PFSK-1 (cell line): Measurements from ENCODE around the gene REPS2.

Experiments
- FOXP2 ChIP-seq: optimal IDR thresholded peaks from 2 replicates; pipeline ENCODE3; 2011; ENCODE audit warnings: borderline replicate concordance, control low read depth, inconsistent platforms; ENCODE audit not compliant: insufficient read depth; ENCODE audit errors: extremely low read length, extremely low read depth
- POLR2AphosphoS5 ChIP-seq: IDR thresholded peaks from 2 replicates; pipeline ENCODE4 v1.6.1; 2012; ENCODE audit warnings: low read depth, mild to moderate bottlenecking, control low read depth, low read length, moderate library complexity
- SIN3A ChIP-seq: IDR thresholded peaks from 2 replicates; pipeline ENCODE4 v1.6.1; 2012; ENCODE audit warnings: mild to moderate bottlenecking, low read length, moderate library complexity, borderline replicate concordance; ENCODE audit not compliant: insufficient read depth
- TAF1 ChIP-seq: IDR thresholded peaks from 2 replicates; pipeline ENCODE4 v1.6.1; 2012; ENCODE audit warnings: low read length, control low read depth, borderline replicate concordance; ENCODE audit not compliant: insufficient read depth
- TF ChIP-seq, protein P1 (sequence below), 2 experiments: IDR thresholded peaks; 2 replicates each; pipeline versions ENCODE4 v1.6.1 to v1.8.0; 2011 to 2012; ENCODE audit warnings: low read depth in 2 of 2, low read length in 2 of 2, control low read depth in 1 of 2, inconsistent platforms in 1 of 2, mild to moderate bottlenecking in 1 of 2, moderate library complexity in 1 of 2; ENCODE audit not compliant: insufficient read depth in 1 of 2

The REPS2 gene

DNA sequence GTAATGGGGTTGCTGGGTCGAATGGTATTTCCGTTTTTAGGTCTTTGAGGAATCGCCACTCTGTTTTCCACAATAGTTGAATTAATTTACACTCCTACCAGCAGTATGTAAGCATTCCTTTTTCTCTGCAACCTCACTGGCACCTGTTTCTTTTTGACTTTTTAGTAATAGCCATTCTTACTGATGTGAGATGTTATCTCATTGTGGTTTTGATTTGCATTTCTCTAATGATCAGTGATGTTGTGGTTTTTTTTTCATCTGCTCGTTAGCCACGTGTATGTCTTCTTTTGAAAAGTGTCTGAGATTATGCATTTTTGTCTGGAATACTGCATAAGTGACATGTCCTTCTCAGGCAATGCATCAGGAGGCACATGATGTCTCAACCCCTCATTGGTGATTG lies 28.8 kb downstream of the REPS2 start:
- TF ChIP-seq SIN3A = no peak
- TF ChIP-seq FOXP2 = no peak
- TF ChIP-seq, protein P1, sequence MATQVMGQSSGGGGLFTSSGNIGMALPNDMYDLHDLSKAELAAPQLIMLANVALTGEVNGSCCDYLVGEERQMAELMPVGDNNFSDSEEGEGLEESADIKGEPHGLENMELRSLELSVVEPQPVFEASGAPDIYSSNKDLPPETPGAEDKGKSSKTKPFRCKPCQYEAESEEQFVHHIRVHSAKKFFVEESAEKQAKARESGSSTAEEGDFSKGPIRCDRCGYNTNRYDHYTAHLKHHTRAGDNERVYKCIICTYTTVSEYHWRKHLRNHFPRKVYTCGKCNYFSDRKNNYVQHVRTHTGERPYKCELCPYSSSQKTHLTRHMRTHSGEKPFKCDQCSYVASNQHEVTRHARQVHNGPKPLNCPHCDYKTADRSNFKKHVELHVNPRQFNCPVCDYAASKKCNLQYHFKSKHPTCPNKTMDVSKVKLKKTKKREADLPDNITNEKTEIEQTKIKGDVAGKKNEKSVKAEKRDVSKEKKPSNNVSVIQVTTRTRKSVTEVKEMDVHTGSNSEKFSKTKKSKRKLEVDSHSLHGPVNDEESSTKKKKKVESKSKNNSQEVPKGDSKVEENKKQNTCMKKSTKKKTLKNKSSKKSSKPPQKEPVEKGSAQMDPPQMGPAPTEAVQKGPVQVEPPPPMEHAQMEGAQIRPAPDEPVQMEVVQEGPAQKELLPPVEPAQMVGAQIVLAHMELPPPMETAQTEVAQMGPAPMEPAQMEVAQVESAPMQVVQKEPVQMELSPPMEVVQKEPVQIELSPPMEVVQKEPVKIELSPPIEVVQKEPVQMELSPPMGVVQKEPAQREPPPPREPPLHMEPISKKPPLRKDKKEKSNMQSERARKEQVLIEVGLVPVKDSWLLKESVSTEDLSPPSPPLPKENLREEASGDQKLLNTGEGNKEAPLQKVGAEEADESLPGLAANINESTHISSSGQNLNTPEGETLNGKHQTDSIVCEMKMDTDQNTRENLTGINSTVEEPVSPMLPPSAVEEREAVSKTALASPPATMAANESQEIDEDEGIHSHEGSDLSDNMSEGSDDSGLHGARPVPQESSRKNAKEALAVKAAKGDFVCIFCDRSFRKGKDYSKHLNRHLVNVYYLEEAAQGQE (IDR thresholded peaks at IDR 0.05; ENCODE audit: insufficient read depth in 1 of 2, low read depth in 2 of 2, low read length in 2 of 2) = no peak
- no peak for TF ChIP-seq TAF1
- no peak for TF ChIP-seq POLR2AphosphoS5

DNA sequence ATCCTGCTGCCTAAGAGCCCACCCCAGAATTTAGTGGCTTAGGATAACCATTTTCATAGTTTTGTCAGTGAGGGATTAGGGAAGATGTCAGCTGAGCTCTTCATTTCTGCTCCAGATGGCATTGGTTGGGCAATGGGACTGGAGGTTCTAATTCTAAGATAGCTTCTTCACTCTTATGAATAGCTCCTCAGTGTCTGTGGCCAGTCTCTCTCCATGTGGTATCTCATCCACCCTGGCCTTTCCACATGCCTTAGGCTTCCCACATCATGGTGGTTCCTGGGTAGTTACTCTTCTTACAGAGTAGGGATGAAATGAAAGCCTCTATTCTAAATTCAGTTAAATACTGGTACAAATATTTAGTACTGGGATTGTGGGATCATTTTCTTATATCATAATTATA lies 31.3 kb downstream of the REPS2 start:
- TF ChIP-seq SIN3A (no peak), FOXP2 (no peak), TAF1 (no peak), POLR2AphosphoS5 (no peak)
- TF ChIP-seq, protein P1 (IDR thresholded peaks at IDR 0.05; ENCODE audit: insufficient read depth in 1 of 2, low read depth in 2 of 2, low read length in 2 of 2) = no peak

DNA sequence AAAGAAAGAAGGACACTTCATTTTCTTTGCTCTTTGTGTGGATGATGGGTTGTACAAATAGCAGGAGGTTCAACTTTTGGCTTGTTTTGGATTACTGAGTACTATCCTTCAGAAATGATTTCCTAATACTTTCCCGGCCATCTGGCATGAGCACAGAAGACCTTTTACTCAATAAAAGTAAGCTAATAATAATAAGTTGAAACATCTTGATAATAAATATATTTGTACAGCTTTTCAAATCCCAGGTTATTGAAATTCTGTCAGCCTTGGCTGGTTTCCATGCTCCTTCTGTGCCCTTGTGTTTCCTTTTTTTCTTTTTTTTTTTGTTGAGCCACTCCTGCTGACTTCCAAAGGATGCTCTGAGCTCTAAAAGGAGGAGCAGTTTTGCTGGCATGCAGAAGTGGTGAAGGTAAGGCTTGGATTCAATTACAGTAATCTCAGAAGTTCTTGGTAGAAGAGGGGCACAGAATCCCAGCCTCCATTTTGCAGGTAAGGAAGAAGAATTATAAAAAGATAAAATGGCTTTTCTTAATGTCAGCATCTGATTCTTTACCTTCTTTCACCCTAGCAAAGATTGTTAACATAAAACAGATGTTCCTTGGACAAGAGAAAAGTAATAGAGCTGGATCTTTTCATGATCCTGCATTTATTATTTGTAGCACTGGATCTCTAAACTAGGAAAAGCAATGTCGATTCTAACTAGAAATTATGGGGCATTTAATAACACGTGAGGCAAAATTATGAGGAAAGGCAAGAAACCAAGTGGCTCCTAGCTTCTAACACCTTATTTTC lies 31.9 kb downstream of the REPS2 start:
- TF ChIP-seq FOXP2 = no peak
- TF ChIP-seq, protein P1 (IDR thresholded peaks at IDR 0.05; ENCODE audit: insufficient read depth in 1 of 2, low read depth in 2 of 2, low read length in 2 of 2) = no peak
- no peak for TF ChIP-seq SIN3A
- no peak for TF ChIP-seq TAF1
- no peak for TF ChIP-seq POLR2AphosphoS5

DNA sequence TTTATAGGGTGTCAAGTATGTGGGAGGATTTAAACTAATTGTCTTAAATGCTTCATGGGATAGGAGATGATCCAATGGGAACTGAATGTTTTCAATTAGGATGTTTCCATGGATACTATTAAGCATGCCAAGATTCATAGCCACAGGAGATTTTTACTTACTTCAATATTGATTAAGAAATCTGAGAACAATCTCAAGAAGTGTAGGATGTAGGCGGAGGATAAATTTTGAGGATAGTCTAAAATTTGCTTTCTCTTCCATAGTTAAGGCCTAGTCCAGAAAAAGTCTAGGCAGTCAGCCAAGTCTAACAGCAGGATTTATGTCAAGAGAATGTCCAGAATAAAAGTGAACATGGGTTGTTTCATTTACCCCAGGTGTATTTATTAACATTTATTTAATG lies 32.8 kb downstream of the REPS2 start:
- TF ChIP-seq TAF1 (no peak), SIN3A (no peak), POLR2AphosphoS5 (no peak), FOXP2 (no peak)
- TF ChIP-seq, protein P1 (IDR thresholded peaks at IDR 0.05; ENCODE audit: insufficient read depth in 1 of 2, low read depth in 2 of 2, low read length in 2 of 2) = no peak
